Measurements from ENCODE around the gene BCAN. TPM values are rescaled to one million over a fixed set of nuclear protein-coding genes. Genes with fewer than 3 reads are reported as not detected.

BCAN gene
- total and polyA plus RNA-seq, 3 donors from 2014 or later, result 3.3 to 9.7 (median 8.8) TPM

GRCh38 chr1:156668801-156669637 is 27.1 kb downstream of the BCAN start:
- no peak overlapping the region for H3K4me3 ChIP-seq
- H3K27me3 ChIP-seq, result no peaks in the 10 kb centered on the region
- no peak for TF ChIP-seq POLR2A (IDR thresholded peaks at IDR 0.05)
- TF ChIP-seq CTCF (IDR thresholded peaks at IDR 0.05), result no peak
- intact Hi-C loops (cut with DNase I; ENCODE audit: low total_unique reads), result no loop called here
- peak overlapping the region; percentile 56 to 83 for H3K27ac ChIP-seq
- H3K36me3 ChIP-seq (ENCODE audit: low read depth, missing control alignments), result no peaks in the 10 kb centered on the region
- H3K9me3 ChIP-seq, result no peaks in the 10 kb centered on the region
- H3K4me1 ChIP-seq, result peaks cover 40% of the 10 kb centered on the region
- no peak for DNase-seq
- 86 to 87% methylated on average over 14 to 17 of the region's 17 CpGs for WGBS, 2 donors

- intact Hi-C loops (cut with DNase I; ENCODE audit: low total_unique reads), result no loop called here
- Histone ChIP-seq H3K27ac (no peak overlapping the region), H3K27me3 (no peaks in the 10 kb centered on the region), H3K9me3 (no peaks in the 10 kb centered on the region), H3K4me3 (no peak overlapping the region), H3K4me1 (peaks cover 32% of the 10 kb centered on the region), H3K36me3 (ENCODE audit: low read depth, missing control alignments) (no peaks in the 10 kb centered on the region)
- DNase-seq, result no peak
- WGBS, 2 donors, result 55 to 64% methylated on average over 4 to 5 of the region's 5 CpGs
- TF ChIP-seq POLR2A (IDR thresholded peaks at IDR 0.05), result no peak
- TF ChIP-seq CTCF (IDR thresholded peaks at IDR 0.05), result no peak
Measured at GRCh38 chr1:156669794-156670193, 27.9 kb downstream of the BCAN start.

GRCh38 chr1:156670359-156670758 is 28.4 kb downstream of the BCAN start:
- intact Hi-C loops (cut with DNase I; ENCODE audit: low total_unique reads), result no loop called here

GRCh38 chr1:156670791-156671190 is 28.9 kb downstream of the BCAN start:
- Histone ChIP-seq H3K27ac (no peak overlapping the region), H3K4me1 (peaks cover 26% of the 10 kb centered on the region), H3K9me3 (no peaks in the 10 kb centered on the region), H3K27me3 (no peaks in the 10 kb centered on the region), H3K36me3 (ENCODE audit: low read depth, missing control alignments) (no peaks in the 10 kb centered on the region), H3K4me3 (no peak overlapping the region)
- 61 to 72% methylated on average over 4 of the region's 4 CpGs for WGBS, 2 donors
- intact Hi-C loops (cut with DNase I; ENCODE audit: low total_unique reads), result no loop called here
- DNase-seq, result no peak
- TF ChIP-seq CTCF (IDR thresholded peaks at IDR 0.05), result no peak

More at GRCh38 chr1:156670359-156670758, 28.4 kb downstream of the BCAN start:
- no peak for DNase-seq
- H3K27ac ChIP-seq, result no peak overlapping the region
- H3K4me1 ChIP-seq, result peaks cover 28% of the 10 kb centered on the region
- H3K9me3 ChIP-seq, result no peaks in the 10 kb centered on the region
- no peaks in the 10 kb centered on the region for H3K36me3 ChIP-seq (ENCODE audit: low read depth, missing control alignments)
- 59 to 79% methylated on average over 6 of the region's 6 CpGs for WGBS, 2 donors
- H3K27me3 ChIP-seq, result no peaks in the 10 kb centered on the region
- no peak for TF ChIP-seq POLR2A (IDR thresholded peaks at IDR 0.05)
- TF ChIP-seq CTCF (IDR thresholded peaks at IDR 0.05), result no peak
- no peak overlapping the region for H3K4me3 ChIP-seq

- peaks cover 29% of the 10 kb centered on the region for H3K4me1 ChIP-seq
- no peak overlapping the region for H3K4me3 ChIP-seq
- intact Hi-C loops (cut with DNase I; ENCODE audit: low total_unique reads), result no loop called here
- DNase-seq, result no peak
- no peak overlapping the region for H3K27ac ChIP-seq
- no peaks in the 10 kb centered on the region for H3K27me3 ChIP-seq
- 97 to 100% methylated on average over 2 of the region's 2 CpGs for WGBS, 2 donors
- H3K36me3 ChIP-seq (ENCODE audit: low read depth, missing control alignments), result no peaks in the 10 kb centered on the region
- TF ChIP-seq CTCF (IDR thresholded peaks at IDR 0.05) (no peak), POLR2A (IDR thresholded peaks at IDR 0.05) (no peak)
- H3K9me3 ChIP-seq, result no peaks in the 10 kb centered on the region
Measured at GRCh38 chr1:156671804-156672203, 29.9 kb downstream of the BCAN start.
